ENCODE data around the gene GRB10.

GRB10 gene

GRCh38 chr7:50721661-50722259 lies 60.9 kb downstream of the GRB10 start:
- no peak overlapping the region for H3K18ac ChIP-seq (ENCODE audit: low read depth in 1 of 2, low read length in 2 of 2)
- 96% methylated on average over 9 of the region's 10 CpGs for WGBS

GRCh38 chr7:50721160-50721559 lies 61.5 kb downstream of the GRB10 start:
- H3K79me1 ChIP-seq (replicated peaks; ENCODE audit: low read length, poor library complexity, severe bottlenecking) = peaks cover 54% of the 10 kb centered on the region
- no peak overlapping the region for H3K4me3 ChIP-seq (ENCODE audit: insufficient read depth in 1 of 2, low read depth in 1 of 2, low read length in 2 of 2)
- H3K36me3 ChIP-seq (ENCODE audit: control insufficient read depth in 1 of 2, insufficient read depth in 2 of 2, low read depth in 1 of 2, low read length in 2 of 2) = peaks cover 19 to 29% of the 10 kb centered on the region in 2 experiments
- H3K4ac ChIP-seq (ENCODE audit: low read depth in 1 of 2, low read length in 2 of 2) = no peak overlapping the region
- H2AFZ ChIP-seq (ENCODE audit: low read depth, low read length) = no peak overlapping the region
- no peak for DNase-seq
- H3K23ac ChIP-seq (ENCODE audit: low read length in 2 of 2) = no peak overlapping the region
- H3K9ac ChIP-seq (ENCODE audit: low read length) = no peak overlapping the region
- WGBS = 95% methylated on average over 10 of the region's 10 CpGs
- H2BK5ac ChIP-seq (ENCODE audit: low read depth, low read length, poor library complexity, severe bottlenecking) = no peak overlapping the region
- no peak overlapping the region for H3K18ac ChIP-seq (ENCODE audit: low read depth in 1 of 2, low read length in 2 of 2)
- peak overlapping the region in 1 of 2 experiments; percentile 5 for H3K14ac ChIP-seq (ENCODE audit: low read length in 2 of 2)
- H2BK12ac ChIP-seq (ENCODE audit: low read length in 2 of 2) = no peak overlapping the region
- no peak overlapping the region for H2AK5ac ChIP-seq (ENCODE audit: low read length, severe bottlenecking)
- H4K8ac ChIP-seq (ENCODE audit: low read length) = no peak overlapping the region
- H3K4me2 ChIP-seq (ENCODE audit: low read length, poor library complexity, severe bottlenecking) = no peak overlapping the region
- no peak overlapping the region for H3K27ac ChIP-seq (ENCODE audit: low read length, poor library complexity, severe bottlenecking)
- H3K9me3 ChIP-seq (ENCODE audit: control insufficient read depth, low read length) = no peaks in the 10 kb centered on the region
- no peak overlapping the region for H2BK120ac ChIP-seq (ENCODE audit: low read depth, low read length)
- peak overlapping the region; percentile 30 for H2BK15ac ChIP-seq (ENCODE audit: low read depth, poor library complexity, severe bottlenecking)
- no peak overlapping the region for H4K91ac ChIP-seq (ENCODE audit: low read length)
- H3K27me3 ChIP-seq (ENCODE audit: control insufficient read depth in 1 of 2, insufficient read depth in 1 of 2, low read length in 2 of 2) = no peaks in the 10 kb centered on the region
- H3K4me1 ChIP-seq (ENCODE audit: control insufficient read depth, insufficient read depth, low read depth, low read length) = peaks cover 14% of the 10 kb centered on the region

More at GRCh38 chr7:50721661-50722259, 60.9 kb downstream of the GRB10 start:
- no peak overlapping the region for H2BK5ac ChIP-seq (ENCODE audit: low read depth, low read length, poor library complexity, severe bottlenecking)
- peak overlapping the region in 1 of 2 experiments; percentile 5 for H3K14ac ChIP-seq (ENCODE audit: low read length in 2 of 2)
- no peak overlapping the region for H3K4me2 ChIP-seq (ENCODE audit: low read length, poor library complexity, severe bottlenecking)
- no peaks in the 10 kb centered on the region for H3K9me3 ChIP-seq (ENCODE audit: control insufficient read depth, low read length)
- H3K9ac ChIP-seq (ENCODE audit: low read length) = no peak overlapping the region
- no peak overlapping the region for H2AK5ac ChIP-seq (ENCODE audit: low read length, severe bottlenecking)
- H3K79me1 ChIP-seq (replicated peaks; ENCODE audit: low read length, poor library complexity, severe bottlenecking) = peaks cover 54% of the 10 kb centered on the region
- H3K4me3 ChIP-seq (ENCODE audit: insufficient read depth in 1 of 2, low read depth in 1 of 2, low read length in 2 of 2) = no peak overlapping the region
- H4K8ac ChIP-seq (ENCODE audit: low read length) = no peak overlapping the region
- no peak overlapping the region for H2BK120ac ChIP-seq (ENCODE audit: low read depth, low read length)
- no peak overlapping the region for H2BK12ac ChIP-seq (ENCODE audit: low read length in 2 of 2)
- H3K36me3 ChIP-seq (ENCODE audit: control insufficient read depth in 1 of 2, insufficient read depth in 2 of 2, low read depth in 1 of 2, low read length in 2 of 2) = peaks cover 19 to 29% of the 10 kb centered on the region in 2 experiments
- H3K4me1 ChIP-seq (ENCODE audit: control insufficient read depth, insufficient read depth, low read depth, low read length) = peaks cover 14% of the 10 kb centered on the region
- H2AFZ ChIP-seq (ENCODE audit: low read depth, low read length) = no peak overlapping the region
- no peak overlapping the region for H3K4ac ChIP-seq (ENCODE audit: low read depth in 1 of 2, low read length in 2 of 2)
- H3K23ac ChIP-seq (ENCODE audit: low read length in 2 of 2) = no peak overlapping the region
- H4K91ac ChIP-seq (ENCODE audit: low read length) = no peak overlapping the region
- DNase-seq = no peak
- H2BK15ac ChIP-seq (ENCODE audit: low read depth, poor library complexity, severe bottlenecking) = no peak overlapping the region
- H3K27me3 ChIP-seq (ENCODE audit: control insufficient read depth in 1 of 2, insufficient read depth in 1 of 2, low read length in 2 of 2) = no peaks in the 10 kb centered on the region
- no peak overlapping the region for H3K27ac ChIP-seq (ENCODE audit: low read length, poor library complexity, severe bottlenecking)

- Histone ChIP-seq H2BK15ac (ENCODE audit: low read depth, poor library complexity, severe bottlenecking) (no peak overlapping the region), H2AK5ac (ENCODE audit: low read length, severe bottlenecking) (no peak overlapping the region), H3K23ac (ENCODE audit: low read length in 2 of 2) (no peak overlapping the region), H2AFZ (ENCODE audit: low read depth, low read length) (no peak overlapping the region), H3K9ac (ENCODE audit: low read length) (no peak overlapping the region), H4K91ac (ENCODE audit: low read length) (no peak overlapping the region), H3K18ac (ENCODE audit: low read depth in 1 of 2, low read length in 2 of 2) (no peak overlapping the region), H3K14ac (ENCODE audit: low read length in 2 of 2) (no peak overlapping the region), H3K4me2 (ENCODE audit: low read length, poor library complexity, severe bottlenecking) (no peak overlapping the region), H3K4me1 (ENCODE audit: control insufficient read depth, insufficient read depth, low read depth, low read length) (peaks cover 19% of the 10 kb centered on the region), H3K79me1 (replicated peaks; ENCODE audit: low read length, poor library complexity, severe bottlenecking) (peaks cover 56% of the 10 kb centered on the region), H3K36me3 (ENCODE audit: control insufficient read depth in 1 of 2, insufficient read depth in 2 of 2, low read depth in 1 of 2, low read length in 2 of 2) (peaks cover 19 to 29% of the 10 kb centered on the region in 2 experiments), H4K8ac (ENCODE audit: low read length) (no peak overlapping the region), H3K27me3 (ENCODE audit: control insufficient read depth in 1 of 2, insufficient read depth in 1 of 2, low read length in 2 of 2) (no peaks in the 10 kb centered on the region), H3K4ac (ENCODE audit: low read depth in 1 of 2, low read length in 2 of 2) (no peak overlapping the region), H3K4me3 (ENCODE audit: insufficient read depth in 1 of 2, low read depth in 1 of 2, low read length in 2 of 2) (no peak overlapping the region), H3K9me3 (ENCODE audit: control insufficient read depth, low read length) (no peaks in the 10 kb centered on the region), H2BK5ac (ENCODE audit: low read depth, low read length, poor library complexity, severe bottlenecking) (no peak overlapping the region), H2BK12ac (ENCODE audit: low read length in 2 of 2) (no peak overlapping the region), H3K27ac (ENCODE audit: low read length, poor library complexity, severe bottlenecking) (no peak overlapping the region), H2BK120ac (ENCODE audit: low read depth, low read length) (no peak overlapping the region)
- WGBS = 78% methylated on average over 7 of the region's 7 CpGs
- DNase-seq = no peak
Observed at GRCh38 chr7:50720295-50720694, 62.4 kb downstream of the GRB10 start.

- Histone ChIP-seq H2AFZ (ENCODE audit: low read depth, low read length) (no peak overlapping the region), H3K79me1 (replicated peaks; ENCODE audit: low read length, poor library complexity, severe bottlenecking) (peaks cover 54% of the 10 kb centered on the region), H2BK5ac (ENCODE audit: low read depth, low read length, poor library complexity, severe bottlenecking) (no peak overlapping the region), H3K9ac (ENCODE audit: low read length) (no peak overlapping the region), H3K4ac (ENCODE audit: low read depth in 1 of 2, low read length in 2 of 2) (no peak overlapping the region), H2BK120ac (ENCODE audit: low read depth, low read length) (no peak overlapping the region), H3K18ac (ENCODE audit: low read depth in 1 of 2, low read length in 2 of 2) (no peak overlapping the region), H3K4me3 (ENCODE audit: insufficient read depth in 1 of 2, low read depth in 1 of 2, low read length in 2 of 2) (no peak overlapping the region), H2AK5ac (ENCODE audit: low read length, severe bottlenecking) (no peak overlapping the region), H3K27me3 (ENCODE audit: control insufficient read depth in 1 of 2, insufficient read depth in 1 of 2, low read length in 2 of 2) (no peaks in the 10 kb centered on the region), H3K14ac (ENCODE audit: low read length in 2 of 2) (no peak overlapping the region), H2BK15ac (ENCODE audit: low read depth, poor library complexity, severe bottlenecking) (no peak overlapping the region), H4K91ac (ENCODE audit: low read length) (no peak overlapping the region), H2BK12ac (ENCODE audit: low read length in 2 of 2) (no peak overlapping the region), H3K9me3 (ENCODE audit: control insufficient read depth, low read length) (no peaks in the 10 kb centered on the region), H4K8ac (ENCODE audit: low read length) (no peak overlapping the region), H3K36me3 (ENCODE audit: control insufficient read depth in 1 of 2, insufficient read depth in 2 of 2, low read depth in 1 of 2, low read length in 2 of 2) (peaks cover 14 to 18% of the 10 kb centered on the region in 2 experiments), H3K4me1 (ENCODE audit: control insufficient read depth, insufficient read depth, low read depth, low read length) (peaks cover 24% of the 10 kb centered on the region), H3K23ac (ENCODE audit: low read length in 2 of 2) (no peak overlapping the region), H3K27ac (ENCODE audit: low read length, poor library complexity, severe bottlenecking) (no peak overlapping the region), H3K4me2 (ENCODE audit: low read length, poor library complexity, severe bottlenecking) (no peak overlapping the region)
- 97% methylated on average over 2 of the region's 2 CpGs for WGBS
- DNase-seq = no peak
Observed at GRCh38 chr7:50718876-50719275, 63.8 kb downstream of the GRB10 start.

Measured in mesenchymal stem cell (in vitro differentiated cells and primary cell).